Measurements from ENCODE around the gene CDH26. TPM values are rescaled to one million over a fixed set of nuclear protein-coding genes. Genes with fewer than 3 reads are reported as not detected.

Gene CDH26
- total RNA-seq = 10 to 100 TPM in 1 of 4 donors, 1 to 10 TPM in 3; 2.5 to 10.3 (median 4.0) TPM

- Histone ChIP-seq H3K36me3 (peaks cover 0 to 13% (median 0%) of the 10 kb centered on the region in 3 donors), H3K27ac (no peak within 1 kb of the TSS), H3K4me3 (no peak within 1 kb of the TSS), H3K27me3 (no peaks in the 10 kb centered on the region), H3K4me1 (peaks cover 0 to 31% (median 3%) of the 10 kb centered on the region in 3 donors), H3K9me3 (no peaks in the 10 kb centered on the region)
- TF ChIP-seq CTCF (IDR thresholded peaks at IDR 0.05) = no peak
- TF ChIP-seq POLR2A (IDR thresholded peaks at IDR 0.05) = no peak
- DNase-seq = no peak
- WGBS, 2 donors = 79 to 89% methylated on average over 5 of the region's 5 CpGs
- intact Hi-C loops (cut with DNase I) = no loop called here
Observed at GRCh38 chr20:59958123-59958522, at the start of gene CDH26. TSS of gene CDH26 (plus strand) at chr20:59958423. CDS start at chr20:59958727, 304 bp downstream.

GRCh38 chr20:59908855-59909254 is 49.4 kb upstream of the CDH26 start:
- DNase-seq = no peak
- no peak overlapping the region for H3K4me3 ChIP-seq
- H3K36me3 ChIP-seq = no peaks in the 10 kb centered on the region
- intact Hi-C loops (cut with DNase I) = no loop called here
- H3K27me3 ChIP-seq = no peaks in the 10 kb centered on the region
- TF ChIP-seq CTCF (IDR thresholded peaks at IDR 0.05) (no peak), POLR2A (IDR thresholded peaks at IDR 0.05) (no peak)
- WGBS, 2 donors = 88 to 93% methylated on average over 5 of the region's 5 CpGs
- no peak overlapping the region for H3K27ac ChIP-seq
- H3K9me3 ChIP-seq = no peaks in the 10 kb centered on the region
- no peaks in the 10 kb centered on the region for H3K4me1 ChIP-seq

GRCh38 chr20:59911041-59911440 is 47.2 kb upstream of the CDH26 start:
- H3K4me1 ChIP-seq = no peaks in the 10 kb centered on the region
- H3K27me3 ChIP-seq = no peaks in the 10 kb centered on the region
- H3K36me3 ChIP-seq = no peaks in the 10 kb centered on the region
- TF ChIP-seq CTCF (IDR thresholded peaks at IDR 0.05) (no peak), POLR2A (IDR thresholded peaks at IDR 0.05) (no peak)
- H3K4me3 ChIP-seq = no peak overlapping the region
- H3K27ac ChIP-seq = no peak overlapping the region
- no peak for DNase-seq
- H3K9me3 ChIP-seq = no peaks in the 10 kb centered on the region
- WGBS, 2 donors = 42 to 66% methylated on average over 2 of the region's 2 CpGs
- intact Hi-C loops (cut with DNase I) = no loop called here

GRCh38 chr20:59912609-59913008 is 45.6 kb upstream of the CDH26 start:
- Histone ChIP-seq H3K27ac (no peak overlapping the region), H3K4me3 (no peak overlapping the region), H3K9me3 (no peaks in the 10 kb centered on the region), H3K27me3 (no peaks in the 10 kb centered on the region), H3K4me1 (no peaks in the 10 kb centered on the region), H3K36me3 (no peaks in the 10 kb centered on the region)
- TF ChIP-seq CTCF (IDR thresholded peaks at IDR 0.05) = no peak
- TF ChIP-seq POLR2A (IDR thresholded peaks at IDR 0.05) = no peak
- 40 to 60% methylated on average over 4 of the region's 4 CpGs for WGBS, 2 donors
- intact Hi-C loops (cut with DNase I) = no loop called here
- DNase-seq = no peak

GRCh38 chr20:59920944-59921343 is 37.3 kb upstream of the CDH26 start:
- Histone ChIP-seq H3K9me3 (no peaks in the 10 kb centered on the region), H3K4me1 (no peaks in the 10 kb centered on the region), H3K27me3 (no peaks in the 10 kb centered on the region), H3K27ac (no peak overlapping the region), H3K4me3 (no peak overlapping the region), H3K36me3 (no peaks in the 10 kb centered on the region)
- TF ChIP-seq CTCF (IDR thresholded peaks at IDR 0.05) = no peak
- no peak for TF ChIP-seq POLR2A (IDR thresholded peaks at IDR 0.05)
- intact Hi-C loops (cut with DNase I) = no loop called here
- no peak for DNase-seq

Measured in esophagus squamous epithelium (tissue), 5 donors.